Mesendoderm (in vitro differentiated cells): ENCODE results near the gene ATP10B.

Experiments
- DNase-seq: peaks from one replicate; pipeline ENCODE4 v3.0.0; 2013
- H2AK5ac ChIP-seq: 2 replicates; pipeline ENCODE4 v1.6.1; 2013; ENCODE audit warnings: low read length, inconsistent platforms
- H2BK120ac ChIP-seq: 2 replicates; pipeline ENCODE4 v1.6.1; 2013; ENCODE audit warnings: low read depth, mild to moderate bottlenecking, low read length, moderate library complexity, mixed read lengths
- H2BK15ac ChIP-seq: replicated peaks from 2 replicates; pipeline ENCODE4 v1.6.1; 2013; ENCODE audit warnings: low read depth, mild to moderate bottlenecking, moderate library complexity
- H2BK5ac ChIP-seq: 2 replicates; pipeline ENCODE4 v1.6.1; 2013; ENCODE audit warnings: low read length, inconsistent platforms
- H3K18ac ChIP-seq: 2 replicates; pipeline ENCODE4 v1.6.1; 2013; ENCODE audit warnings: mild to moderate bottlenecking, low read length, mixed read lengths
- H3K23ac ChIP-seq: one replicate; pipeline ENCODE4 v1.6.1; 2013; ENCODE audit warnings: low read length
- H3K27ac ChIP-seq: 2 replicates; pipeline ENCODE4 v1.5.1; 2013; ENCODE audit warnings: low read depth, mild to moderate bottlenecking, inconsistent platforms, low read length, moderate library complexity
- H3K27me3 ChIP-seq: 2 replicates; pipeline ENCODE4 v1.6.1; 2013; ENCODE audit warnings: low read length, control low read depth, mild to moderate bottlenecking, inconsistent platforms; ENCODE audit not compliant: insufficient read depth, poor library complexity
- H3K36me3 ChIP-seq: 2 replicates; pipeline ENCODE4 v1.6.1; 2013; ENCODE audit warnings: low read length, inconsistent platforms; ENCODE audit not compliant: control insufficient read depth, insufficient read depth
- H3K4ac ChIP-seq: one replicate; pipeline ENCODE4 v1.6.1; 2013; ENCODE audit warnings: low read depth, mild to moderate bottlenecking, low read length, moderate library complexity
- H3K4me1 ChIP-seq: 2 replicates; pipeline ENCODE4 v1.6.1; 2013; ENCODE audit warnings: low read depth, low read length, inconsistent platforms; ENCODE audit not compliant: control insufficient read depth
- H3K4me2 ChIP-seq: 2 replicates; pipeline ENCODE4 v1.6.1; 2013; ENCODE audit warnings: low read length
- H3K4me3 ChIP-seq: 2 replicates; pipeline ENCODE4 v1.5.1; 2013; ENCODE audit warnings: mild to moderate bottlenecking, low read length
- H3K56ac ChIP-seq: one replicate; pipeline ENCODE4 v1.6.1; 2013; ENCODE audit warnings: low read length
- H3K79me1 ChIP-seq: 2 replicates; pipeline ENCODE4 v1.6.1; 2013; ENCODE audit warnings: low read length, inconsistent platforms
- H3K79me2 ChIP-seq: 2 replicates; pipeline ENCODE4 v1.6.1; 2013; ENCODE audit warnings: mild to moderate bottlenecking, low read length; ENCODE audit not compliant: control insufficient read depth, insufficient read depth
- H3K9ac ChIP-seq: 2 replicates; pipeline ENCODE4 v1.6.1; 2013; ENCODE audit warnings: low read length, inconsistent platforms
- H4K5ac ChIP-seq: one replicate; pipeline ENCODE4 v1.6.1; 2013; ENCODE audit warnings: low read length
- H4K8ac ChIP-seq: one replicate; pipeline ENCODE4 v1.6.1; 2013; ENCODE audit warnings: low read depth, mild to moderate bottlenecking, control low read depth, low read length, moderate library complexity
- WGBS: extraction: QIAGEN DNeasy Blood & Tissue Kit; methylation state at CpG from one replicate; pipeline ENCODE4 v1.1.7; 2013; ENCODE audit warnings: low lambda C conversion rate, missing lambda C conversion rate; ENCODE audit not compliant: insufficient coverage; ENCODE audit errors: extremely low coverage; 5-methylcytosine and 5-hydroxymethylcytosine counted together

Gene ATP10B

GRCh38 chr5:160769301-160769700 lies 82.7 kb downstream of the ATP10B start:
- Histone ChIP-seq H3K79me1 (no peaks in the 10 kb centered on the region), H2AK5ac (no peak overlapping the region), H3K27ac (no peak overlapping the region), H3K4ac (no peak overlapping the region), H4K5ac (no peak overlapping the region), H3K9ac (no peak overlapping the region), H2BK120ac (no peak overlapping the region), H3K4me1 (peaks cover under 1% of the 10 kb centered on the region), H3K36me3 (no peaks in the 10 kb centered on the region), H3K4me3 (no peak overlapping the region), H3K79me2 (no peaks in the 10 kb centered on the region), H2BK15ac (no peak overlapping the region), H3K18ac (no peak overlapping the region), H2BK5ac (no peak overlapping the region), H3K23ac (no peak overlapping the region), H3K27me3 (no peaks in the 10 kb centered on the region), H4K8ac (no peak overlapping the region), H3K4me2 (no peak overlapping the region), H3K56ac (no peak overlapping the region)
- WGBS: no CpG with 5 or more reads among the region's 4 CpGs
- no peak for DNase-seq

DNA sequence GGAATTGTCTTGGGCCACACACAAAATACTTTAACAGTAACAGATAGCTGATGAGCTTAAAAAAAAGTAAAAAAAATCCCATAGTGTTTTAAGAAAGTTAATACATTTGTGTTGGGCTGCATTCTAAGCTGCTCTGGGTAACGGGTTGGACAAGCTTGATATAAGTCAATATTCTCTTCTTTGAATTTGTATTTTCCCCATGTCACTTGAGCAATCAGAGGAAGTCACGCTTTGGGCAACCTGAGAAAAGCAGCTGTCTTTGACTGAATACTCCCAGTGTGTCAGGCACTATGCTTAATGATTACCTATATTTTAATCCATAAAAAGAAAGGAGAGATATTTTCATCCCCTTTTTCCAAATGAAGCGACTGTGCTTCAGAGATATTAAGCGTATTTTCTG lies 84.9 kb downstream of the ATP10B start:
- no peak overlapping the region for H3K9ac ChIP-seq
- H2AK5ac ChIP-seq: no peak overlapping the region
- no peak for DNase-seq
- H3K79me1 ChIP-seq: no peaks in the 10 kb centered on the region
- H3K4me3 ChIP-seq: no peak overlapping the region
- H3K4ac ChIP-seq: no peak overlapping the region
- no peak overlapping the region for H4K5ac ChIP-seq
- H3K23ac ChIP-seq: no peak overlapping the region
- H2BK15ac ChIP-seq: no peak overlapping the region
- H4K8ac ChIP-seq: no peak overlapping the region
- H3K27ac ChIP-seq: no peak overlapping the region
- H3K27me3 ChIP-seq: no peaks in the 10 kb centered on the region
- H3K4me2 ChIP-seq: no peak overlapping the region
- H3K18ac ChIP-seq: no peak overlapping the region
- H2BK120ac ChIP-seq: no peak overlapping the region
- WGBS: no CpG with 5 or more reads among the region's 4 CpGs
- H3K79me2 ChIP-seq: no peaks in the 10 kb centered on the region
- H2BK5ac ChIP-seq: no peak overlapping the region
- H3K36me3 ChIP-seq: no peaks in the 10 kb centered on the region
- H3K56ac ChIP-seq: no peak overlapping the region
- no peaks in the 10 kb centered on the region for H3K4me1 ChIP-seq

DNA sequence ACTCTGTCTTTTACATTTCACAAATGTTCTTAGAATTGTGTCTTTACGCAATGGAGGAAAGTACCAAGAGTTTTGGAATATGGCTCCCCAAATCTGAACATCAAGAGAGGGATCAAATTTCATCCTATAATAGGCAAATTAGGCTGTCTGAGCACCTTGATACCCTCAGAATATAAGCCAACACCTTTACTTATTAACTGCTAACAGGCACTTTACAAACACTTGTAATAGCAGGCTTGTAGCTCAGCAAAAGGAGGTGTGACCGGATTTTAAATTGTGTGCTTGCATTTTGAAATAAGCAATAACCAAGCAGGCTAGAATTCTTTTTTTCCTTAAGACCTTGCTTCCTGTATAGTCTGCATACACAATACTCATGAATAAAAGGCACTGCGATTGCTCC lies 92.0 kb downstream of the ATP10B start:
- Histone ChIP-seq H3K23ac (no peak overlapping the region), H2AK5ac (no peak overlapping the region), H3K18ac (no peak overlapping the region), H3K27me3 (no peaks in the 10 kb centered on the region), H3K9ac (no peak overlapping the region), H3K4me2 (no peak overlapping the region), H3K4me3 (no peak overlapping the region), H2BK120ac (no peak overlapping the region), H3K79me2 (no peaks in the 10 kb centered on the region), H3K27ac (no peak overlapping the region), H3K4ac (no peak overlapping the region), H3K79me1 (no peaks in the 10 kb centered on the region), H3K36me3 (no peaks in the 10 kb centered on the region), H2BK5ac (no peak overlapping the region), H3K56ac (no peak overlapping the region), H4K8ac (no peak overlapping the region), H4K5ac (no peak overlapping the region), H2BK15ac (no peak overlapping the region), H3K4me1 (no peaks in the 10 kb centered on the region)
- no CpG with 5 or more reads among the region's 3 CpGs for WGBS
- DNase-seq: no peak

GRCh38 chr5:160757194-160757593 lies 94.8 kb downstream of the ATP10B start:
- Histone ChIP-seq H3K4me2 (no peak overlapping the region), H3K56ac (no peak overlapping the region), H3K4me3 (no peak overlapping the region), H2BK5ac (no peak overlapping the region), H4K5ac (no peak overlapping the region), H3K27ac (no peak overlapping the region), H3K4me1 (no peaks in the 10 kb centered on the region), H2AK5ac (no peak overlapping the region), H3K27me3 (no peaks in the 10 kb centered on the region), H3K79me2 (no peaks in the 10 kb centered on the region), H3K9ac (no peak overlapping the region), H2BK15ac (no peak overlapping the region), H3K4ac (no peak overlapping the region), H3K18ac (no peak overlapping the region), H3K23ac (no peak overlapping the region), H3K36me3 (no peaks in the 10 kb centered on the region), H4K8ac (no peak overlapping the region), H3K79me1 (no peaks in the 10 kb centered on the region), H2BK120ac (no peak overlapping the region)
- WGBS: no CpG with 5 or more reads among the region's 1 CpG
- no peak for DNase-seq

- DNase-seq: no peak
- Histone ChIP-seq H3K18ac (no peak overlapping the region), H3K4me3 (no peak overlapping the region), H3K4me2 (no peak overlapping the region), H3K36me3 (no peaks in the 10 kb centered on the region), H3K4ac (no peak overlapping the region), H2AK5ac (no peak overlapping the region), H4K8ac (no peak overlapping the region), H3K4me1 (no peaks in the 10 kb centered on the region), H3K27ac (no peak overlapping the region), H3K27me3 (no peaks in the 10 kb centered on the region), H3K56ac (no peak overlapping the region), H2BK120ac (no peak overlapping the region), H3K23ac (no peak overlapping the region), H3K79me1 (no peaks in the 10 kb centered on the region), H3K79me2 (no peaks in the 10 kb centered on the region), H2BK15ac (no peak overlapping the region), H3K9ac (no peak overlapping the region), H4K5ac (no peak overlapping the region), H2BK5ac (no peak overlapping the region)
- WGBS: no CpG with 5 or more reads among the region's 4 CpGs
These were observed 100.9 kb downstream of the ATP10B start for GRCh38 chr5:160750938-160751657.

DNA sequence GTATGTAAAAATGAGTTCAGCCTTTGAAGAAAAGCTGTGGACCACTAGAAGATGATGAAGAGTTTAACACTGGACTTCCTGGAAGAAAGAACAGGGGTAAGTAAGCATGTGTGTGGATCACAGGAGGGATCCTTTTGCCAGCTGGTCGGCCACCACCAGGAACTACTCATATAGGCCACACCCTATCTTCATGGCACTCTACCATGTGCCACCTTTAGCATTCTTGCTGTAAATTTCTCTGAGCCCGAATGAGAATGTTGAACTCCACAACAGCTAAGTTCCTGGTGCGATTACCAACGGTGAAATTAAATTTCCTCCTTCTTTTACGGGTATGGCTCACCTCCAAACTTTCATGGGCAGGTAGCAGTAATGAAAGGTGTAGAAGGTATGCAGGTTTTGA lies 102.3 kb downstream of the ATP10B start:
- no peak overlapping the region for H3K18ac ChIP-seq
- H3K36me3 ChIP-seq: no peaks in the 10 kb centered on the region
- no peak overlapping the region for H3K23ac ChIP-seq
- H3K4me3 ChIP-seq: no peak overlapping the region
- no peak overlapping the region for H3K4me2 ChIP-seq
- no peak overlapping the region for H3K4ac ChIP-seq
- no peak for DNase-seq
- H3K9ac ChIP-seq: no peak overlapping the region
- no peak overlapping the region for H4K5ac ChIP-seq
- WGBS: no CpG with 5 or more reads among the region's 5 CpGs
- H3K4me1 ChIP-seq: peaks cover 6% of the 10 kb centered on the region
- H3K79me2 ChIP-seq: no peaks in the 10 kb centered on the region
- no peak overlapping the region for H2BK5ac ChIP-seq
- H2BK15ac ChIP-seq: no peak overlapping the region
- no peak overlapping the region for H2AK5ac ChIP-seq
- no peak overlapping the region for H3K27ac ChIP-seq
- H2BK120ac ChIP-seq: no peak overlapping the region
- H3K27me3 ChIP-seq: no peaks in the 10 kb centered on the region
- H3K79me1 ChIP-seq: no peaks in the 10 kb centered on the region
- no peak overlapping the region for H3K56ac ChIP-seq
- no peak overlapping the region for H4K8ac ChIP-seq
